Measurements from ENCODE around the gene VRK1. TPM values are rescaled to one million over a fixed set of nuclear protein-coding genes. Genes with fewer than 3 reads are reported as not detected.

Gene VRK1
- total RNA-seq (2021) (67.3 to 73.6 TPM (median 69.6 TPM) in 3 replicates), Bru-seq, nascent RNA (percentile 93 among the genes with signal in this experiment)
- long read RNA-seq, experiment 1, transcript VRK1-201 (13 exons, 1,745 nt): major isoform, 272 of 384 reads
- long read RNA-seq, experiment 1, partial matches to known transcripts: 26 of 384 reads
- long read RNA-seq, experiment 1, other reads (novel, unspliced or antisense): 86 of 384 reads
- long read RNA-seq, experiment 2, transcript VRK1-201 (13 exons, 1,745 nt): major isoform, 42 of 102 reads
- long read RNA-seq, experiment 2, partial matches to known transcripts: 36 of 102 reads
- long read RNA-seq, experiment 2, other reads (novel, unspliced or antisense): 24 of 102 reads
- long read RNA-seq, experiment 3, transcript VRK1-201 (13 exons, 1,745 nt): major isoform, 357 of 472 reads
- long read RNA-seq, experiment 3, partial matches to known transcripts: 28 of 472 reads
- long read RNA-seq, experiment 3, other reads (novel, unspliced or antisense): 87 of 472 reads

GRCh38 chr14:96796851-96797581, at the start of gene VRK1:
VRK1 (plus strand) TSS chr14:96797382; CDS start chr14:96833472, 36,090 bp downstream.
- ATAC-seq (peak; percentile 99), DNase-seq (ENCODE audit: low spot score) (peak; percentile 97)
- peak within 1 kb of the TSS; percentile 89 for H3K4me3 Mint-ChIP-seq
- H3K9me3 Mint-ChIP-seq: no peaks in the 10 kb centered on the region
- H3K4me1 Mint-ChIP-seq: peaks cover 22% of the 10 kb centered on the region
- no peaks in the 10 kb centered on the region for H3K36me3 Mint-ChIP-seq
- peak within 1 kb of the TSS; percentile 74 for H3K27ac Mint-ChIP-seq
- POLR2A ChIA-PET: interaction anchor here (1.0 to 1.2 kb wide), 3 partner anchors 9 to 56 kb away, joined by 3 to 5 read pairs (median 4); no protein-coding TSS in a partner anchor
- CTCF ChIA-PET: interaction anchor here (1.0 to 4.3 kb wide), 2 partner anchors 55 to 56 kb away, joined by 3 to 15 read pairs; no protein-coding TSS in a partner anchor
- TF ChIP-seq IRF1 (CRISPR knock-in tag; IDR thresholded peaks at IDR 0.05): no peak
- no peak for TF ChIP-seq NFATC4 (CRISPR knock-in tag; IDR thresholded peaks at IDR 0.05)
- no peak for TF ChIP-seq OVOL2 (CRISPR knock-in tag; IDR thresholded peaks at IDR 0.05; ENCODE audit: borderline replicate concordance)
- peak; percentile 88 for TF ChIP-seq SP1 (CRISPR knock-in tag; conservative IDR thresholded peaks at IDR 0.05)
- peak; percentile 56; the same call in 1 of the 2 replicates for TF ChIP-seq FOXK1 (CRISPR knock-in tag; IDR thresholded peaks at IDR 0.05)
- TF ChIP-seq CREM (CRISPR knock-in tag; IDR thresholded peaks at IDR 0.05): peak; percentile 82
- peak; percentile 60; the same call in 1 of the 2 replicates for TF ChIP-seq MYBL2 (CRISPR knock-in tag; IDR thresholded peaks at IDR 0.05)
- peak; percentile 52; the same call in 1 of the 2 replicates for TF ChIP-seq MAX (CRISPR knock-in tag; IDR thresholded peaks at IDR 0.05)
- no peak for TF ChIP-seq GTF2I (CRISPR knock-in tag; conservative IDR thresholded peaks at IDR 0.05)
- TF ChIP-seq E2F5 (CRISPR knock-in tag; IDR thresholded peaks at IDR 0.05): peak; percentile 88
- 0 out of 2 replicates have a peak, but pooled peaks have one; percentile 28 for TF ChIP-seq KAT7 (CRISPR knock-in tag; IDR thresholded peaks at IDR 0.05; ENCODE audit: borderline replicate concordance)
- peak; percentile 81 for TF ChIP-seq NFYB (CRISPR knock-in tag; conservative IDR thresholded peaks at IDR 0.05; ENCODE audit: low read depth)
- peak; percentile 30; the same call in 1 of the 2 replicates for TF ChIP-seq GABPB1 (CRISPR knock-in tag; IDR thresholded peaks at IDR 0.05)
- 0 out of 2 replicates have a peak, but pooled peaks have one; percentile 4 for TF ChIP-seq ARID4B (CRISPR knock-in tag; IDR thresholded peaks at IDR 0.05; ENCODE audit: borderline replicate concordance)
- no peak for TF ChIP-seq ZNF532 (CRISPR knock-in tag; IDR thresholded peaks at IDR 0.05; ENCODE audit: borderline replicate concordance)
- TF ChIP-seq E2F4 (CRISPR knock-in tag; IDR thresholded peaks at IDR 0.05; ENCODE audit: borderline replicate concordance, low read depth): peak; percentile 95
- TF ChIP-seq ZNF121 (CRISPR knock-in tag; IDR thresholded peaks at IDR 0.05): no peak
- H3K27me3 Mint-ChIP-seq (ENCODE audit: low read depth): peaks cover 6% of the 10 kb centered on the region; the same call in 1 of the 2 replicates

Measured in WTC11 (cell line).